BLaER1 treated with 17β-estradiol and CSF1 and Interleukin-3, amounts not matched to agents 10 nM and 100 nM (cell line): ENCODE measurements around the gene IL12A.

Experiments used
- H3K27ac ChIP-seq, 11 experiments: shearing (Covaris generic); formaldehyde crosslinking; 2 replicates each; pipeline ENCODE4 v1.8.1; 2022
- H3K27me3 ChIP-seq, 11 experiments: shearing (Covaris generic); formaldehyde crosslinking; 2 replicates each; pipeline ENCODE4 v1.8.1; 2022
- H3K36me3 ChIP-seq, 11 experiments: shearing (Covaris generic); formaldehyde crosslinking; 2 replicates each; pipeline ENCODE4 v1.8.1; 2022
- H3K4me1 ChIP-seq, 10 experiments: shearing (Covaris generic); formaldehyde crosslinking; 2 replicates each; pipeline ENCODE4 v1.8.1; 2022
- H3K4me2 ChIP-seq, 11 experiments: shearing (Covaris generic); formaldehyde crosslinking; 2 replicates each; pipeline ENCODE4 v1.8.1; 2022
- H3K4me3 ChIP-seq, 10 experiments: shearing (Covaris generic); formaldehyde crosslinking; 2 replicates each; pipeline ENCODE4 v1.8.1; 2022
- H3K9ac ChIP-seq, 11 experiments: shearing (Covaris generic); formaldehyde crosslinking; 2 replicates each; pipeline ENCODE4 v1.8.1; 2022
- H3K9me3 ChIP-seq, 11 experiments: shearing (Covaris generic); formaldehyde crosslinking; replicated peaks in 1 of 11; 2 replicates each; pipeline ENCODE4 v1.8.1; 2022
- H4K20me1 ChIP-seq, 11 experiments: shearing (Covaris generic); formaldehyde crosslinking; 2 replicates each; pipeline ENCODE4 v1.8.1; 2022
- Cebpa-rat ChIP-seq, 11 experiments: shearing (Covaris generic); IDR thresholded peaks; 2 replicates each; pipeline ENCODE4 v1.8.1; 2022

IL12A gene

GRCh38 chr3:159988617-159989271 is at the start of gene IL12A:
TSS of gene IL12A (plus strand) at chr3:159988835.
- Histone ChIP-seq H3K27me3 (peaks cover 8 to 25% (median 15%) of the 10 kb centered on the region in 11 experiments; a peak in 21 of 22 replicates), H4K20me1 (no peaks in the 10 kb centered on the region)

GRCh38 chr3:159941038-159942000 is 47.3 kb upstream of the IL12A start:
- H4K20me1 ChIP-seq, result no peaks in the 10 kb centered on the region
- H3K27me3 ChIP-seq, result no peaks in the 10 kb centered on the region
- H3K36me3 ChIP-seq, result no peaks in the 10 kb centered on the region
- H3K9me3 ChIP-seq, result peaks cover 0 to 5% (median 0%) of the 10 kb centered on the region in 11 experiments; a peak in 2 of 22 replicates
- 0 out of 22 replicates have a peak overlapping the region, but pooled peaks of 2 of the 11 experiments have one; percentile 2 to 7 for H3K4me2 ChIP-seq
- peaks cover 0 to 7% (median 0%) of the 10 kb centered on the region in 10 experiments; a peak in 4 of 20 replicates for H3K4me1 ChIP-seq
- no peak overlapping the region for H3K27ac ChIP-seq
- TF ChIP-seq Cebpa-rat (IDR thresholded peaks at IDR 0.05), result no peak
- H3K9ac ChIP-seq, result no peak overlapping the region
- no peak overlapping the region for H3K4me3 ChIP-seq

More at GRCh38 chr3:159988617-159989271, at the start of gene IL12A:
- no peak for TF ChIP-seq Cebpa-rat (IDR thresholded peaks at IDR 0.05)
- H3K9ac ChIP-seq, result peak within 1 kb of the TSS; percentile 58 to 82 (median 72)
- no peaks in the 10 kb centered on the region for H3K36me3 ChIP-seq
- H3K9me3 ChIP-seq, result peaks cover 0 to 5% (median 0%) of the 10 kb centered on the region in 11 experiments; a peak in 1 of 22 replicates
- H3K4me3 ChIP-seq, result peak within 1 kb of the TSS; percentile 56 to 73 (median 64)
- peaks cover 0 to 22% (median 13%) of the 10 kb centered on the region in 10 experiments; a peak in 18 of 20 replicates for H3K4me1 ChIP-seq
- peak within 1 kb of the TSS in 8 of 11 experiments; percentile 19 to 49 (median 34); a peak in 12 of 22 replicates for H3K27ac ChIP-seq
- peak within 1 kb of the TSS; percentile 81 to 96 (median 91) for H3K4me2 ChIP-seq

- no peak for TF ChIP-seq Cebpa-rat (IDR thresholded peaks at IDR 0.05)
- H3K4me3 ChIP-seq, result no peak overlapping the region
- H3K9me3 ChIP-seq, result peaks cover 0 to 2% (median 0%) of the 10 kb centered on the region in 11 experiments; a peak in 1 of 22 replicates
- no peak overlapping the region for H3K27ac ChIP-seq
- no peaks in the 10 kb centered on the region for H3K36me3 ChIP-seq
- 0 out of 22 replicates have a peak overlapping the region, but pooled peaks of 1 of the 11 experiments have one; percentile 20 for H3K4me2 ChIP-seq
- H3K9ac ChIP-seq, result no peak overlapping the region
- no peaks in the 10 kb centered on the region for H3K27me3 ChIP-seq
- H4K20me1 ChIP-seq, result no peaks in the 10 kb centered on the region
- H3K4me1 ChIP-seq, result peaks cover 0 to 16% (median 0%) of the 10 kb centered on the region in 10 experiments; a peak in 6 of 20 replicates
Observed at GRCh38 chr3:159944781-159945180, 43.9 kb upstream of the IL12A start.

GRCh38 chr3:159945930-159946329 is 42.7 kb upstream of the IL12A start:
- Histone ChIP-seq H3K36me3 (no peaks in the 10 kb centered on the region), H3K4me2 (no peak overlapping the region), H3K27ac (no peak overlapping the region), H3K27me3 (no peaks in the 10 kb centered on the region), H4K20me1 (no peaks in the 10 kb centered on the region), H3K4me3 (no peak overlapping the region), H3K9me3 (no peaks in the 10 kb centered on the region), H3K4me1 (peaks cover 0 to 26% (median 0%) of the 10 kb centered on the region in 10 experiments; a peak in 8 of 20 replicates), H3K9ac (no peak overlapping the region)
- no peak for TF ChIP-seq Cebpa-rat (IDR thresholded peaks at IDR 0.05)

GRCh38 chr3:159947220-159947619 is 41.4 kb upstream of the IL12A start:
- no peak for TF ChIP-seq Cebpa-rat (IDR thresholded peaks at IDR 0.05)
- Histone ChIP-seq H3K4me1 (peaks cover 0 to 23% (median 0%) of the 10 kb centered on the region in 10 experiments; a peak in 8 of 20 replicates), H3K4me2 (no peak overlapping the region), H3K27ac (no peak overlapping the region), H3K9me3 (no peaks in the 10 kb centered on the region), H3K27me3 (no peaks in the 10 kb centered on the region), H3K9ac (no peak overlapping the region), H3K36me3 (no peaks in the 10 kb centered on the region), H4K20me1 (no peaks in the 10 kb centered on the region), H3K4me3 (no peak overlapping the region)

GRCh38 chr3:159948429-159949144 is 40.0 kb upstream of the IL12A start:
- H3K4me3 ChIP-seq, result no peak overlapping the region
- H3K4me1 ChIP-seq, result peaks cover 0 to 28% (median 0%) of the 10 kb centered on the region in 10 experiments; a peak in 8 of 20 replicates
- no peaks in the 10 kb centered on the region for H3K27me3 ChIP-seq
- H3K4me2 ChIP-seq, result peak overlapping the region in 3 of 11 experiments; percentile 26 to 54 (median 30); a peak in 4 of 22 replicates
- no peaks in the 10 kb centered on the region for H4K20me1 ChIP-seq
- no peak for TF ChIP-seq Cebpa-rat (IDR thresholded peaks at IDR 0.05)
- no peaks in the 10 kb centered on the region for H3K36me3 ChIP-seq
- no peak overlapping the region for H3K27ac ChIP-seq
- H3K9me3 ChIP-seq, result no peaks in the 10 kb centered on the region
- no peak overlapping the region for H3K9ac ChIP-seq

GRCh38 chr3:159950156-159950898 is 38.3 kb upstream of the IL12A start:
- Histone ChIP-seq H3K4me2 (peak overlapping the region in 3 of 11 experiments; percentile 13 to 33 (median 24); a peak in 4 of 22 replicates), H3K36me3 (no peaks in the 10 kb centered on the region), H3K27me3 (no peaks in the 10 kb centered on the region), H3K4me3 (no peak overlapping the region), H3K27ac (no peak overlapping the region), H3K9me3 (no peaks in the 10 kb centered on the region), H3K9ac (no peak overlapping the region), H4K20me1 (no peaks in the 10 kb centered on the region), H3K4me1 (peaks cover 0 to 30% (median 0%) of the 10 kb centered on the region in 10 experiments; a peak in 8 of 20 replicates)
- no peak for TF ChIP-seq Cebpa-rat (IDR thresholded peaks at IDR 0.05)

- no peaks in the 10 kb centered on the region for H3K36me3 ChIP-seq
- no peak overlapping the region for H3K27ac ChIP-seq
- no peak overlapping the region for H3K4me2 ChIP-seq
- H3K9me3 ChIP-seq, result no peaks in the 10 kb centered on the region
- no peaks in the 10 kb centered on the region for H3K27me3 ChIP-seq
- no peaks in the 10 kb centered on the region for H4K20me1 ChIP-seq
- no peak overlapping the region for H3K9ac ChIP-seq
- no peak overlapping the region for H3K4me3 ChIP-seq
- no peak for TF ChIP-seq Cebpa-rat (IDR thresholded peaks at IDR 0.05)
- peaks cover 0 to 30% (median 0%) of the 10 kb centered on the region in 10 experiments; a peak in 8 of 20 replicates for H3K4me1 ChIP-seq
Observed at GRCh38 chr3:159951540-159951939, 37.1 kb upstream of the IL12A start.
